Sigmoid colon (tissue), 7 donors: ENCODE results near the gene PCDHGB2. TPM values are rescaled to one million over a fixed set of nuclear protein-coding genes. Genes with fewer than 3 reads are reported as not detected.
"Not testable (repeated sequence)": the region's sequence is repeated elsewhere in the genome, so short reads cannot be mapped to it uniquely, and the experiment has no call there.

ENCODE experiments used
- DNase-seq: peaks from one replicate; pipeline ENCODE4 v3.0.0-alpha.2; 2019
- H3K27ac ChIP-seq, 4 donors: fragments of 200-600 bp; sonication (generic); one replicate each; pipeline ENCODE4 v1.5.1; 2016 to 2019; ENCODE audit warnings: mild to moderate bottlenecking in 1 of 4
- H3K27me3 ChIP-seq, 3 donors: fragments of 200-600 bp; sonication (generic); one replicate each; pipeline ENCODE4 v1.5.1; 2019; ENCODE audit warnings: mild to moderate bottlenecking in 1 of 3
- H3K36me3 ChIP-seq, 4 donors: fragments of 200-600 bp; sonication (generic); one replicate each; pipeline ENCODE4 v1.5.1; 2016 to 2019
- H3K4me1 ChIP-seq, 4 donors: fragments of 200-600 bp; sonication (generic); one replicate each; pipeline ENCODE4 v1.5.1; 2017 to 2019
- H3K4me3 ChIP-seq, 4 donors: fragments of 200-600 bp; sonication (generic); one replicate each; pipeline ENCODE4 v1.5.1; 2017 to 2019; ENCODE audit warnings: mild to moderate bottlenecking in 2 of 4, moderate library complexity in 1 of 4
- H3K9me3 ChIP-seq, 4 donors: fragments of 200-600 bp in 3 of 4; sonication (generic) in 3 of 4; one replicate each; pipeline versions ENCODE4 v1.5.1 to v1.6.1; 2013 to 2019
- CTCF ChIP-seq, 4 experiments: fragments of 450-650 bp in 3 of 4; fragments of 200-600 bp in 1 of 4; IDR thresholded peaks; one replicate each; pipeline ENCODE4 v1.5.1; 2016 to 2019; ENCODE audit warnings: antibody characterized with exemption in 4 of 4, mild to moderate bottlenecking in 3 of 4, moderate library complexity in 2 of 4
- EP300 ChIP-seq, 4 donors: sonication (generic); formaldehyde crosslinking; IDR thresholded peaks; one replicate each; pipeline ENCODE4 v1.6.1; 2017; ENCODE audit warnings: antibody characterized with exemption in 4 of 4
- POLR2A ChIP-seq, 2 donors: fragments of 450-650 bp; IDR thresholded peaks; one replicate each; pipeline ENCODE4 v1.6.1; 2016; ENCODE audit warnings: antibody characterized with exemption in 2 of 2, mild to moderate bottlenecking in 2 of 2, moderate library complexity in 2 of 2
- POLR2AphosphoS5 ChIP-seq, 4 donors: sonication (generic); formaldehyde crosslinking; IDR thresholded peaks; one replicate each; pipeline ENCODE4 v1.6.1; 2017; ENCODE audit warnings: antibody characterized with exemption in 4 of 4
- WGBS, 2 donors: extraction: QIAGEN DNeasy Blood & Tissue Kit; methylation state at CpG; one replicate each; pipeline ENCODE4 v1.1.7; 2013; 5-methylcytosine and 5-hydroxymethylcytosine counted together
- intact Hi-C: fragments of 100-400 bp; cut with DNase I; formaldehyde crosslinking; loops from one replicate; pipeline ENCODE4 v1.15.1; 2023
- polyA plus RNA-seq, 3 donors: library from polyadenylated mRNA; stranded (reverse); fragments of 200-250 nt; gene quantifications; one replicate each; pipeline ENCODE4 v1.2.3, GENCODE V29; 2013
- total RNA-seq, 4 donors: library from RNA; depleted of rRNA; stranded (reverse); fragments of >200 nt; gene quantifications; one replicate each; pipeline ENCODE4 v1.1.0, GENCODE V29; 2016
- donor health status: healthy with polysubstance abuse.
- donor health status: Bipolar disorder and iron deficiency.
- donor health status: healthy.

PCDHGB2 gene
- total and polyA plus RNA-seq, 7 donors, result 0.51 to 12.9 (median 4.4) TPM; not detected in 2

GRCh38 chr5:141330299-141331080 lies 29.3 kb upstream of the PCDHGB2 start, which contains the start of gene PCDHGA1:
TSS of gene PCDHGA1 (plus strand) at chr5:141330514.
- 29 to 45% methylated on average over 21 of the region's 21 CpGs for WGBS, 2 donors
- H3K36me3 ChIP-seq, result no peaks in the 10 kb centered on the region
- H3K9me3 ChIP-seq, result peaks cover 23 to 71% (median 47%) of the 10 kb centered on the region in 4 donors
- peaks cover 0 to 6% (median 0%) of the 10 kb centered on the region in 4 donors for H3K4me1 ChIP-seq
- H3K27ac ChIP-seq, result no peak within 1 kb of the TSS
- TF ChIP-seq EP300 (IDR thresholded peaks at IDR 0.05), result no peak
- no peak for TF ChIP-seq POLR2A (IDR thresholded peaks at IDR 0.05)
- TF ChIP-seq POLR2AphosphoS5 (IDR thresholded peaks at IDR 0.05), result no peak
- no peak for TF ChIP-seq CTCF (IDR thresholded peaks at IDR 0.05)
- H3K4me3 ChIP-seq, result peak within 1 kb of the TSS in 1 of 4 donors; percentile 2
- peaks cover 0 to 21% (median 5%) of the 10 kb centered on the region in 3 donors for H3K27me3 ChIP-seq
- no peak for DNase-seq
- intact Hi-C loops, result no loop called here

- H3K36me3 ChIP-seq, H3K27ac ChIP-seq, DNase-seq, H3K4me3 ChIP-seq, H3K4me1 ChIP-seq, intact Hi-C loops: not testable (repeated sequence)
- WGBS, 2 donors, result 50 to 72% methylated on average over 39 of the region's 39 CpGs
- Histone ChIP-seq H3K9me3 (peaks cover 23 to 78% (median 58%) of the 10 kb centered on the region in 4 donors), H3K27me3 (peaks cover 0 to 21% (median 5%) of the 10 kb centered on the region in 3 donors)
Measured at GRCh38 chr5:141332571-141332970, 27.2 kb upstream of the PCDHGB2 start.

GRCh38 chr5:141338538-141339306 lies 21.1 kb upstream of the PCDHGB2 start, which contains the start of gene PCDHGA2:
TSS of gene PCDHGA2 (plus strand) at chr5:141338760.
- Histone ChIP-seq H3K27ac (no peak within 1 kb of the TSS), H3K4me1 (no peaks in the 10 kb centered on the region), H3K27me3 (peaks cover 0 to 20% (median 5%) of the 10 kb centered on the region in 3 donors), H3K9me3 (peaks cover 26 to 76% (median 57%) of the 10 kb centered on the region in 4 donors), H3K4me3 (peak within 1 kb of the TSS in 3 of 4 donors; percentile 20 to 33 (median 33)), H3K36me3 (no peaks in the 10 kb centered on the region)
- DNase-seq, result no peak
- TF ChIP-seq POLR2A (IDR thresholded peaks at IDR 0.05) (no peak), POLR2AphosphoS5 (IDR thresholded peaks at IDR 0.05) (no peak), CTCF (IDR thresholded peaks at IDR 0.05) (peak in 1 of 4 experiments; percentile 14)
- 14 to 34% methylated on average over 27 of the region's 27 CpGs for WGBS, 2 donors
- intact Hi-C loops, result no loop called here

- intact Hi-C loops, H3K27ac ChIP-seq, DNase-seq, H3K36me3 ChIP-seq, H3K4me3 ChIP-seq, H3K4me1 ChIP-seq: not testable (repeated sequence)
- peaks cover 0 to 27% (median 0%) of the 10 kb centered on the region in 3 donors for H3K27me3 ChIP-seq
- peaks cover 33 to 83% (median 60%) of the 10 kb centered on the region in 4 donors for H3K9me3 ChIP-seq
- WGBS, 2 donors, result 72 to 82% methylated on average over 45 of the region's 45 CpGs
Measured at GRCh38 chr5:141340781-141341354, 18.9 kb upstream of the PCDHGB2 start.

- Histone ChIP-seq H3K36me3 (no peaks in the 10 kb centered on the region), H3K27me3 (peaks cover 0 to 37% (median 0%) of the 10 kb centered on the region in 3 donors), H3K9me3 (peaks cover 31 to 89% (median 58%) of the 10 kb centered on the region in 4 donors), H3K4me3 (no peak overlapping the region), H3K27ac (no peak overlapping the region), H3K4me1 (no peaks in the 10 kb centered on the region)
- TF ChIP-seq CTCF (IDR thresholded peaks at IDR 0.05), result no peak
- no peak for DNase-seq
- 10 to 21% methylated on average over 1 of the region's 1 CpG for whole genome bisulfite sequencing, 2 donors
- intact Hi-C loops, result no loop called here
Measured at GRCh38 chr5:141342773-141343172, 17.0 kb upstream of the PCDHGB2 start.
